RWPE1 (cell line): Measurements from ENCODE around the gene TSPAN18.

Source experiments
- CTCF ChIA-PET: fragments of 350-600 bp; sonication (Branson Sonifier 250); formaldehyde crosslinking; extraction: SDS; loops from one replicate; lab custom pipeline; 2021; lab: Yijun Ruan, JAX
- POLR2A ChIA-PET: fragments of 400-600 bp; formaldehyde crosslinking; extraction: SDS; loops from one replicate; lab custom pipeline; 2020; ENCODE audit warnings: antibody characterized with exemption; ENCODE audit not compliant: low non-redundant PET; lab: Yijun Ruan, JAX
- DNase-seq: peaks from one replicate; pipeline ENCODE4 v3.0.0; 2012; ENCODE audit warnings: low spot score
- H3K27ac ChIP-seq: fragments of 450-650 bp; 2 replicates; pipeline ENCODE4 v1.5.1; 2017
- TF ChIP-seq, protein P1 (sequence below): fragments of 450-650 bp; conservative IDR thresholded peaks from 2 replicates; pipeline ENCODE4 v1.5.1; 2017; ENCODE audit warnings: low read depth, mild to moderate bottlenecking

The TSPAN18 gene

DNA sequence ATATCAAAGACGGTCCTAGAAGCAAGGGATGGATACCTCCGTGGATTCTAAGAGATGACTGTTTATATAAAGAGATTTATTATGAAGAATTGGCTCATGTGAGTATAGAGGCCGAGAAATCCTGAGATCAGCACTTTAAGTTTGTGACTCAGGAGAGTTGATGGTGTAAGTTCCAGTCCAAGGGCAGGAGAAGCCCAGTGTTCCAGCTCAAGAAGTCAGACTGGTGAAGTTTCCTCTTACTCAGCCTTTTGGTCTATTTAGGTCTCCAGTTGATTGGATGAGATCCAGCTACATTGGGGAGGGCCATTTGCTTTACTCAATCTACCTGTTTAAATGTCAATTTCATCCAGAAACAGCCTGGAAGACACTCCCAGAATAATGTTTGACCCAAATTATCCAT, 45.1 kb downstream of the TSPAN18 start:
- H3K27ac ChIP-seq = no peak overlapping the region
- ChIA-PET CTCF (no interaction called here), POLR2A (no interaction called here)
- no peak for DNase-seq
- TF ChIP-seq, protein P1, sequence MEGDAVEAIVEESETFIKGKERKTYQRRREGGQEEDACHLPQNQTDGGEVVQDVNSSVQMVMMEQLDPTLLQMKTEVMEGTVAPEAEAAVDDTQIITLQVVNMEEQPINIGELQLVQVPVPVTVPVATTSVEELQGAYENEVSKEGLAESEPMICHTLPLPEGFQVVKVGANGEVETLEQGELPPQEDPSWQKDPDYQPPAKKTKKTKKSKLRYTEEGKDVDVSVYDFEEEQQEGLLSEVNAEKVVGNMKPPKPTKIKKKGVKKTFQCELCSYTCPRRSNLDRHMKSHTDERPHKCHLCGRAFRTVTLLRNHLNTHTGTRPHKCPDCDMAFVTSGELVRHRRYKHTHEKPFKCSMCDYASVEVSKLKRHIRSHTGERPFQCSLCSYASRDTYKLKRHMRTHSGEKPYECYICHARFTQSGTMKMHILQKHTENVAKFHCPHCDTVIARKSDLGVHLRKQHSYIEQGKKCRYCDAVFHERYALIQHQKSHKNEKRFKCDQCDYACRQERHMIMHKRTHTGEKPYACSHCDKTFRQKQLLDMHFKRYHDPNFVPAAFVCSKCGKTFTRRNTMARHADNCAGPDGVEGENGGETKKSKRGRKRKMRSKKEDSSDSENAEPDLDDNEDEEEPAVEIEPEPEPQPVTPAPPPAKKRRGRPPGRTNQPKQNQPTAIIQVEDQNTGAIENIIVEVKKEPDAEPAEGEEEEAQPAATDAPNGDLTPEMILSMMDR = no peak

DNA sequence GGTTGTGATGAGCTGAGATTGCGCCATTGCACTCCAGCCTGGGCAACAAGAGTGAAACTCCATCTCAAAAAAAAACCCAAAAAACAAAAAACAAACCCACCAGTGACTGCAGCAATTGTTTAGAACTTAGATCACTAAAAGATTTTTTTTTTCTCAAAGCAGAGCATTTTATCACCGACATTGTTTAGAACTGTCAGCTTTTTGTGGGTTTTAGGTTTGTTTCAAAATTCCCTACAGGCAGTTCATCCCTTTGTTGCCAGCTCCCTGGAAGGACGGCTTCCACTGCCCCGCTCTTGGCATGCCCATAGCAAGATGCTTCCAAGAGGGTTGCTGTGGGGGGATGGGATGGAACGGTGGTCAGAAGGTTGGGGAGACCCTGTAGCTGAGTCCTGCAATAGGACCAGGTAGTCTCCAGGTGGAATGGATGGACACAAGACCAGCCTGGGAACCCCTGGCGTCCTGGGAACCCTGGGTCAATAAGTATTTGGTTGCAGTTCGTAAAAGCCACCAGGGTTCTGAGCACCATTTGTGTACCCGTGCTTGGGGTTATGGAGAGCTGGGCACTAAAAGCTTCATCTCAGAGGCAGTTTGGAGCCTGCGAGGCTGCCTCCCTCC, 46.7 kb downstream of the TSPAN18 start:
- TF ChIP-seq, protein P1 = no peak
- no peak for DNase-seq
- no peak overlapping the region for H3K27ac ChIP-seq
- CTCF ChIA-PET = interaction anchor here (0.6 to 1.0 kb wide), 4 partner anchors 92 to 999 kb away, joined by 3 to 4 read pairs (median 3); no protein-coding TSS in a partner anchor
- POLR2A ChIA-PET = no interaction called here

DNA sequence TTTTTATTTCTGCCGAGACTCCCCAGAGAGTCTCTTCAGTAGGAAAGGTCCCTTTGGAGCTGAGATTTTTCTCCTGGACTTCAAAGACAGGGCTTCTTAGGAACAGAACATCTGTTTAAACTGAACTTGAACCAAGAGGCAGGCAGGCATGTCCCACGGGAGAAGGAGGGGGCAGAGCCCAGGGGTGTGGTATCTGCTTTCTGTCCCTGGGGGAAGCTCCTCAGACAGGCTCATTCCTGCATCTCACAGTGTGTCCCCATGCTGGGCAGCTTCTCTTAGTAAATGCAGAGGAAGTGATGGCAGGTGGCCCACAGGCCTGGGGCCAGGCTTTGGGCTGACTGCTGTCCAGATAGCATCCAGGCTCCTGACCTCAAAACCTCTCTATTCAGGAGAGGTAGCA, 47.3 kb downstream of the TSPAN18 start:
- TF ChIP-seq, protein P1 = no peak
- CTCF ChIA-PET = interaction anchor here (0.6 to 1.0 kb wide), 5 partner anchors 13 to 153 kb away, joined by 3 to 4 read pairs (median 3); no protein-coding TSS in a partner anchor
- no peak for DNase-seq
- POLR2A ChIA-PET = no interaction called here
- H3K27ac ChIP-seq = no peak overlapping the region

DNA sequence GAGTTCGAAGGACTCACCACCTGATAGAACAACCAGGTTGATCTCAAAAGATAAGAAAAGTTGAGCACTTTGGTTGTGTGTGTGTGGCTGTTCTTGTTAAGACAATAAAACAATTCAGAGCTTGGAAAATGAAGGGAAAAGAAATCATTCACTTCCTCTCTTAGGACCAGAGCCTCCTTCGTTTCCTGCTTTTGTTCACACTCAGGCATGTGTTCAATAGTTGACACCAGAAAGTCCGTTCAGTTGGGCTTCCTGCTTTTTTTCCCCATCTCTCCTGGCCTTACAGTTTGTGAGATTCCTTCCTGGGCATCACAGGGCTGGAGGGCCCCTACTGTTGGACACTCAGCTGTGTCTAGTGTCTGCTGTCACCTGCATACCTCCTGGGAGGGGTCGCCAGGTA, 48.0 kb downstream of the TSPAN18 start:
- TF ChIP-seq, protein P1 = no peak
- POLR2A ChIA-PET = no interaction called here
- H3K27ac ChIP-seq = no peak overlapping the region
- CTCF ChIA-PET = interaction anchor here (0.6 to 1.4 kb wide), 9 partner anchors 8 to 158 kb away, joined by 3 to 6 read pairs (median 3); no protein-coding TSS in a partner anchor
- no peak for DNase-seq

DNA sequence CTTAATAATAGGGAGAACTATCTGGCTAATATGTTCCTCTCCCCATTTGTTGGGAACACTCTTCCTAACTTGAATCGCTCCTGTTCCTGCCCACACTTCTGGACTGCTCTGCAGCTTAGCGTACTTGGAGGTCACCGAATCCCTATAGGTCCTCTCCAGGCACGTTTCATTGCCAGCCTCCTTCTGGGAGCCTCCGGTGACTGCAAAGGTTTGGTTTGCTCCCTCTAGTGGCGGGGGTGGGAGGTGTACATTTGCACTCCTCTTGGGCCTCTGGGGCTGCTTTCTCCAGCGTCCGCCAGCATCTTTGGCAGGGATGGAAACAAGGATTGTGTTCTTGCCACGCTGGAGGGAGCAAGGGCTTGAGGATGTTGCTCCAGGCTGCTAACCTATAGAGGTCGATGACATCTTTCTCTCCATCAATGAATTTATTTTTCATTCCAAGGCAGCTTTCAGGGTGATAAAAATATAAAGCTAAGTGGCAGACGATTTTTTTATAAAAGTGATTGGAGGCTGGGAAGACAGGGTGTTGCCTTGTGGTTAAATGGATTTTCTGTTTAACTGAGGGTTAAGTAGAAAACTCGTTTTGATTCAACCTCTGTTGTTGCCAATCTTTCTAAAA, 48.7 kb downstream of the TSPAN18 start:
- no peak overlapping the region for H3K27ac ChIP-seq
- TF ChIP-seq, protein P1 = peak; percentile 53
- peak; percentile 71 for DNase-seq
- ChIA-PET POLR2A (no interaction called here), CTCF (interaction anchor here (0.6 to 2.0 kb wide), 18 partner anchors 9 to 159 kb away, joined by 3 to 11 read pairs (median 3); no protein-coding TSS in a partner anchor)

DNA sequence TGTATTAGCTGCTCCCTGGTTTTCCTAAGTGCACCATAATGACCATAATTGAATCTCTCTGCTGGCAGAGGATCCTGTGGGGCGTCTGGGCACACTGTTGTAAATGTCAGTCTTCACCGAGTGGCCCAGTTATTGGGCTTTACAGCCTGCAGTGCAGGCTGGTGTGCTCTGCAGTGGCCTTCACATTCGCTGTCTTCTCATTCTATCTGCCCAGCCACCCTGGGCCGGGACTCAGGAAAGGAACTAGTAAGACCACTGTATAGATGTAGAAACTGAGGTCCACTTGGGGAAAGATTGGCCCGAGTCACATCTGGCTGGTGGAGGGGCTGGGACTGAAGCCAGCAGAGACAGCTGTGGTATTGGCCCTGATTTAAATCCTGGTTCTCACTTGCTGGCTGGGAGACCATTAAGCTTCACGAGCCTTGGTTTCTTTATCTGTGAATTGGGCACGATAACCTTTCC, 49.3 kb downstream of the TSPAN18 start:
- POLR2A ChIA-PET = no interaction called here
- H3K27ac ChIP-seq = no peak overlapping the region
- CTCF ChIA-PET = interaction anchor here (0.5 to 2.0 kb wide), 15 partner anchors 9 to 213 kb away, joined by 3 to 11 read pairs (median 4); no protein-coding TSS in a partner anchor
- TF ChIP-seq, protein P1 = no peak
- DNase-seq = no peak
